ENCODE measurements around the gene ZDHHC11B.
"Not testable (repeated sequence)": the region's sequence is repeated elsewhere in the genome, so short reads cannot be mapped to it uniquely, and the experiment has no call there.

Gene ZDHHC11B

GRCh38 chr5:715636-716035 lies 68.9 kb downstream of the ZDHHC11B start:
- DNase-seq (ENCODE audit: low read depth), result not testable (repeated sequence)

- not testable (repeated sequence) for DNase-seq (ENCODE audit: low read depth)
These were observed 70.1 kb downstream of the ZDHHC11B start for GRCh38 chr5:714215-715118.

- not testable (repeated sequence) for DNase-seq (ENCODE audit: low read depth)
These were observed 70.8 kb downstream of the ZDHHC11B start for GRCh38 chr5:713686-714085.

GRCh38 chr5:708848-709517 lies 75.5 kb downstream of the ZDHHC11B start:
- not testable (repeated sequence) for DNase-seq (ENCODE audit: low read depth)

- DNase-seq (ENCODE audit: low read depth), result not testable (repeated sequence)
These were observed 76.2 kb downstream of the ZDHHC11B start for GRCh38 chr5:708374-708773.

- not testable (repeated sequence) for DNase-seq (ENCODE audit: low read depth)
These were observed 78.4 kb downstream of the ZDHHC11B start for GRCh38 chr5:706127-706526.

- not testable (repeated sequence) for DNase-seq (ENCODE audit: low read depth)
These were observed 87.5 kb downstream of the ZDHHC11B start for GRCh38 chr5:696753-697702.

- DNase-seq (ENCODE audit: low read depth), result not testable (repeated sequence)
These were observed 88.3 kb downstream of the ZDHHC11B start for GRCh38 chr5:696191-696590.

- DNase-seq (ENCODE audit: low read depth), result not testable (repeated sequence)
These were observed 89.1 kb downstream of the ZDHHC11B start for GRCh38 chr5:695475-695874.

GRCh38 chr5:694042-694431 lies 90.5 kb downstream of the ZDHHC11B start:
- not testable (repeated sequence) for DNase-seq (ENCODE audit: low read depth)

GRCh38 chr5:693271-694041 lies 91.1 kb downstream of the ZDHHC11B start, which contains the start of gene TPPP:
TSS of gene TPPP (minus strand) at chr5:693352. CDS start at chr5:678060, 15,292 bp downstream.
- not testable (repeated sequence) for DNase-seq (ENCODE audit: low read depth)

- DNase-seq (ENCODE audit: low read depth), result not testable (repeated sequence)
These were observed 91.9 kb downstream of the ZDHHC11B start for GRCh38 chr5:692529-693041.

- DNase-seq (ENCODE audit: low read depth), result no peak
These were observed 92.6 kb downstream of the ZDHHC11B start for GRCh38 chr5:691817-692528.

GRCh38 chr5:691049-691448 lies 93.5 kb downstream of the ZDHHC11B start:
- DNase-seq (ENCODE audit: low read depth), result not testable (repeated sequence)

GRCh38 chr5:690293-690692 lies 94.2 kb downstream of the ZDHHC11B start:
- not testable (repeated sequence) for DNase-seq (ENCODE audit: low read depth)

- not testable (repeated sequence) for DNase-seq (ENCODE audit: low read depth)
These were observed 96.0 kb downstream of the ZDHHC11B start for GRCh38 chr5:688348-689010.

- not testable (repeated sequence) for DNase-seq (ENCODE audit: low read depth)
These were observed 97.6 kb downstream of the ZDHHC11B start for GRCh38 chr5:686936-687335.

- not testable (repeated sequence) for DNase-seq (ENCODE audit: low read depth)
These were observed 98.4 kb downstream of the ZDHHC11B start for GRCh38 chr5:686172-686523.
